ENCODE results near the gene PPP1R3F. TPM values are rescaled to one million over a fixed set of nuclear protein-coding genes. Genes with fewer than 3 reads are reported as not detected.
"Not testable (repeated sequence)": the region's sequence is repeated elsewhere in the genome, so short reads cannot be mapped to it uniquely, and the experiment has no call there.

PPP1R3F gene
- polyA plus RNA-seq, 4 donors: 0.67 to 3.4 (median 2.3) TPM

DNA sequence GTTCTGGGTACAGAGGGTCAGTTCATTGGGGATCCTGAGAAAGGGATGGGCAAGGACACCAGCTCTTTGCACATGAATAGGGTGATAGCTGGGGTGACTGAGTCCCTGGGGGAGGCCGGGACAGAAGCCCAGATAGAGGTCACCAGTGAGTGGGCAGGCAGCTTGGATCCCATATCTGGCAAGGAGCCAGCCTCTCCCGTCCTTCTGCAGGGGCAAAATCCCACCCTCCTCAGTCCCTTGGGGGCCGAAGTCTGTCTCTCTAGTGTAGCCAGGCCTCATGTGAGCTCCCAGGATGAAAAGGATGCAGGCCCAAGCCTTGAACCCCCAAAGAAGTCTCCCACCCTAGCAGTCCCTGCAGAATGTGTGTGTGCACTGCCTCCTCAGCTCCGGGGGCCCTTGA lies 17.0 kb downstream of the PPP1R3F start:
- no peaks in the 10 kb centered on the region for H3K9me3 ChIP-seq (ENCODE audit: control insufficient read depth in 2 of 2, insufficient read depth in 1 of 2, low read depth in 1 of 2, low read length in 1 of 2)
- H3K36me3 ChIP-seq (ENCODE audit: control insufficient read depth in 3 of 3, insufficient read depth in 2 of 3, low read depth in 1 of 3, low read length in 3 of 3): peaks cover 0 to 3% (median 0%) of the 10 kb centered on the region in 3 donors
- 56 to 83% (median 74%) methylated on average over 4 of the region's 4 CpGs for WGBS, 3 donors
- DNase-seq (no peak), FAIRE-seq (no peak)
- H3K27ac ChIP-seq (ENCODE audit: low read depth in 1 of 3, low read length in 2 of 3): no peak overlapping the region
- H3K4me1 ChIP-seq (ENCODE audit: control insufficient read depth in 3 of 3, insufficient read depth in 2 of 3, low read depth in 1 of 3, low read length in 2 of 3): no peaks in the 10 kb centered on the region
- H3K27me3 ChIP-seq (ENCODE audit: control insufficient read depth in 3 of 3, insufficient read depth in 3 of 3, low read length in 3 of 3): no peaks in the 10 kb centered on the region
- H3K4me3 ChIP-seq (ENCODE audit: low read depth in 1 of 3, low read length in 3 of 3): no peak overlapping the region

DNA sequence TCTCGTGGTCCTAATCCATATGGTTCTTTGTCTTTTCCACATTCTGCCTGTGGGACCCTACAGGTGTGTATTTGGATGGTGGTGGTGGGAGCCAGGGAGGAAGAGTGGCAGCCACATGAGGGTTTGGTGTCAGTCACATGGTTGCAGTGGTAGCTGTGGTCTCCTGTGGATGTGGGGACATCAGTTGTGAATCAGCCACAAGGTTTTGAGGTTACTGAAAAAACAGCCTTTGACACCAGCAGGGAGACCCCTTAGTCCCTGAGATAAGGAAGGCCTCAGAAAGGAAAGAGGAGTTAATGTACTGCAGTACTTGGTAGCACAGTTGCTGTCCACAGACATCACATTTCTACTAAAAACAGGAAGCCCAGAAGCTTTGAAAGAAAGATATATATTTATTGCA lies 18.1 kb downstream of the PPP1R3F start:
- Histone ChIP-seq H3K4me3 (ENCODE audit: low read depth in 1 of 3, low read length in 3 of 3) (no peak overlapping the region), H3K27me3 (ENCODE audit: control insufficient read depth in 3 of 3, insufficient read depth in 3 of 3, low read length in 3 of 3) (no peaks in the 10 kb centered on the region), H3K4me1 (ENCODE audit: control insufficient read depth in 3 of 3, insufficient read depth in 2 of 3, low read depth in 1 of 3, low read length in 2 of 3) (no peaks in the 10 kb centered on the region), H3K36me3 (ENCODE audit: control insufficient read depth in 3 of 3, insufficient read depth in 2 of 3, low read depth in 1 of 3, low read length in 3 of 3) (peaks cover 0 to 3% (median 0%) of the 10 kb centered on the region in 3 donors), H3K27ac (ENCODE audit: low read depth in 1 of 3, low read length in 2 of 3) (no peak overlapping the region), H3K9me3 (ENCODE audit: control insufficient read depth in 2 of 2, insufficient read depth in 1 of 2, low read depth in 1 of 2, low read length in 1 of 2) (no peaks in the 10 kb centered on the region)
- 79 to 100% (median 93%) methylated on average over 1 of the region's 1 CpG for WGBS, 3 donors
- no peak for DNase-seq
- no peak for FAIRE-seq

DNA sequence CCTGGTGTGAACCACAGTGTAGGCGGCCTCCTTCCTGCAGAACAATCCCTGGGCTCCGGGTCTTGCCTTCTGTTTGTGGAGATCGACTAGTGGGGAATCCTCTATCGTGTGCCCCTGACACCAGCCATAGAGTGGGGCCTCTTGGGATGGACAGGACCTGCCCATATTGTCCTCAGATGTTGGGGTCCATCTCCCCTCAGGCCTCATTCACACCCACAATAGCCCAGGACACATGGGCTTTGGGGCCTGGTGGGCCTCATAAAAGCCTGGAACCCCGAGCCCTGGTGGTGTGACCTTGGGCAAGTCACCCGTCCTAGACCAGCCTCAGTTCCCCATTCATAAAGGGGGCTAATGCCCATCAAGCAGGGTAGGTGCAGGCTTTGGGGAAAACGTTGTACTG lies 20.6 kb downstream of the PPP1R3F start:
- H3K27me3 ChIP-seq (ENCODE audit: control insufficient read depth in 3 of 3, insufficient read depth in 3 of 3, low read length in 3 of 3): no peaks in the 10 kb centered on the region
- 51 to 69% (median 59%) methylated on average over 4 to 7 of the region's 7 CpGs for WGBS, 3 donors
- FAIRE-seq (no peak), DNase-seq (no peak)
- no peaks in the 10 kb centered on the region for H3K4me1 ChIP-seq (ENCODE audit: control insufficient read depth in 3 of 3, insufficient read depth in 2 of 3, low read depth in 1 of 3, low read length in 2 of 3)
- peaks cover 0 to 3% (median 0%) of the 10 kb centered on the region in 3 donors for H3K36me3 ChIP-seq (ENCODE audit: control insufficient read depth in 3 of 3, insufficient read depth in 2 of 3, low read depth in 1 of 3, low read length in 3 of 3)
- no peak overlapping the region for H3K27ac ChIP-seq (ENCODE audit: low read depth in 1 of 3, low read length in 2 of 3)
- H3K9me3 ChIP-seq (ENCODE audit: control insufficient read depth in 2 of 2, insufficient read depth in 1 of 2, low read depth in 1 of 2, low read length in 1 of 2): no peaks in the 10 kb centered on the region
- H3K4me3 ChIP-seq (ENCODE audit: low read depth in 1 of 3, low read length in 3 of 3): no peak overlapping the region

DNA sequence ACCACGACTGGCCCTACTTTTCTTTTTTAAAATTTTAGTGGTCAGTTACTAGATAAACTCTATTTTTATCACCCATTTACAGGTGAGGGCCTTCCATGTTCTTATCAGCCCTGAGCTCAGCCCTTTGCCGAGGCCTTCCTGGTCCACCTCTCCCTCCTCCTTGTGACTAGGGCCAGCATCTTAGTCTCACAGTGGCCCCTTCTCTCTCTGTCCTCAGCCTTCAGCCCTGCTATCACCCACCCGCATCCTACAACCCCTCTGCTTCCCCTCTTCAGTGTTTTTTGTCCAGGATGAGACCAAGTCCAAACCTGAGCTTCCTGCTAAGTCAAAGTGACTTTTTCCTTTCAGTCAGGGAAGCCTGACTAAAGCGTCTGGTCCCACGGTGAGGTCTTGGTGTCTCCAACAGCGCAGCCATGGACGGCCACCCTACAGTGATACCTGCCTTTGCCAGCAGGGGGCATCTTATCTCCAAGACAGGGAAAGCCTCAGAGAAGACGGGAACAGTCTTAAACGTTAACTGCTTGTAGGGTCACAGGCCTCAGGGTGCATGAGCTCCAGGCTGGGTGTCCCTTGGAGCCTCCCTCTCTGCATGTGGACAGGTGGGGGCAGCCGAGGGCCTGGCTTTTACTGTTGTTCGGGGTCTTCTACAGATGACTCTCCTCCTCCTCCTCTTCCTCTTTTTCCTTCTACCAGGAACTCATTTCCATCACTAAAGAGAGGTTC lies 22.2 kb downstream of the PPP1R3F start:
- H3K36me3 ChIP-seq (ENCODE audit: control insufficient read depth in 3 of 3, insufficient read depth in 2 of 3, low read depth in 1 of 3, low read length in 3 of 3): no peaks in the 10 kb centered on the region
- 20 to 27% (median 21%) methylated on average over 11 of the region's 11 CpGs for WGBS, 3 donors
- no peak overlapping the region for H3K27ac ChIP-seq (ENCODE audit: low read depth in 1 of 3, low read length in 2 of 3)
- no peaks in the 10 kb centered on the region for H3K4me1 ChIP-seq (ENCODE audit: control insufficient read depth in 3 of 3, insufficient read depth in 2 of 3, low read depth in 1 of 3, low read length in 2 of 3)
- peak; percentile 44 to 51 for DNase-seq
- H3K27me3 ChIP-seq (ENCODE audit: control insufficient read depth in 3 of 3, insufficient read depth in 3 of 3, low read length in 3 of 3): no peaks in the 10 kb centered on the region
- no peak overlapping the region for H3K4me3 ChIP-seq (ENCODE audit: low read depth in 1 of 3, low read length in 3 of 3)
- no peaks in the 10 kb centered on the region for H3K9me3 ChIP-seq (ENCODE audit: control insufficient read depth in 2 of 2, insufficient read depth in 1 of 2, low read depth in 1 of 2, low read length in 1 of 2)
- FAIRE-seq: no peak

DNA sequence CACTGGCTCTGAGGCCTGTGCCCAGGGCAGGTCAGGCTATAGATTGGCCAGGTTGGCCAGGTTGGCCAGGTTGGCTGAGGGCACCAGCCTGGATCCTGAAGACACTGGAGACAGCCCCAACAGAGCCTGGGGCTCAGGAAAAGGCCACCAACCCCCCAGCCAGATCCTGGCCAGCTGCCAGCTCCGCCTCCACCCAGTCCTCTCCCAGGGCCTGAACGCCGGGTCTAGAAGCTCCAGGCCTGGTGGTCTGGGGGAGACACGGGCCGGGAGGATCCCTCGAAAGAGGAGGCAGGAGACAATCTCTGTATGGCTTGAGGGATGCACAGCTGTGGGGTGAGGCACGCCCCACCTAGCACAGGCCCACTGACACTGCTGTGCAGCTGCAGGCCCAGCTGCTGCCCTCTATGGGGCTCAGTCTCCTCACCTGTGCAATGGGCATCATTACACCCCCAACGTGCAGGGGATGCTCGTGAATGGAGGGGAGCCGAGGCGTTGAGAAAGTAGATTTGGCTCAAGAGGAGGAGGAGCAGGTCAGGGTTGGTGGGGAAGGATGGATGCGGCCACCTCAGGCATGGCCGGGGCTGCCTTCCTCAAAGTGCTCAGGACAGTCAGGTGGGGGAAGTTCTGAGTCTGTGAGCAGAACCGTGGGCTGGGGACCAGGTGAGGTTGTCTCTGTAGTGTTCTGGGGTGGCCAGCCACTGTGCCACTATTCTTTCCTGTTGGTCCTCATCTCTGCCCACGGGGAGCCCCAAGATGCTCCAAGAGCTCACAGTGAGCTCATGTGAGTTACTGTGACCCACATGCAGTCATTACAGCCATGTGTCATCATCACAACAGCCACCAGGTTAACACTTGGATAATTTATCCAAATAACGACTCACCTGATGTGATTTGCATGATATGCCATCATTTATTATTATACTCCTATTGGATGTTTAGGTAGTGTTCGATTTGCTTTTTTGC lies 23.1 kb downstream of the PPP1R3F start:
- 78 to 84% (median 81%) methylated on average over 13 to 17 of the region's 17 CpGs for WGBS, 3 donors
- H3K27me3 ChIP-seq (ENCODE audit: control insufficient read depth in 3 of 3, insufficient read depth in 3 of 3, low read length in 3 of 3): no peaks in the 10 kb centered on the region
- no peaks in the 10 kb centered on the region for H3K36me3 ChIP-seq (ENCODE audit: control insufficient read depth in 3 of 3, insufficient read depth in 2 of 3, low read depth in 1 of 3, low read length in 3 of 3)
- H3K4me1 ChIP-seq (ENCODE audit: control insufficient read depth in 3 of 3, insufficient read depth in 2 of 3, low read depth in 1 of 3, low read length in 2 of 3): no peaks in the 10 kb centered on the region
- DNase-seq (no peak), FAIRE-seq (no peak)
- no peak overlapping the region for H3K27ac ChIP-seq (ENCODE audit: low read depth in 1 of 3, low read length in 2 of 3)
- no peak overlapping the region for H3K4me3 ChIP-seq (ENCODE audit: low read depth in 1 of 3, low read length in 3 of 3)
- H3K9me3 ChIP-seq (ENCODE audit: control insufficient read depth in 2 of 2, insufficient read depth in 1 of 2, low read depth in 1 of 2, low read length in 1 of 2): no peaks in the 10 kb centered on the region

DNA sequence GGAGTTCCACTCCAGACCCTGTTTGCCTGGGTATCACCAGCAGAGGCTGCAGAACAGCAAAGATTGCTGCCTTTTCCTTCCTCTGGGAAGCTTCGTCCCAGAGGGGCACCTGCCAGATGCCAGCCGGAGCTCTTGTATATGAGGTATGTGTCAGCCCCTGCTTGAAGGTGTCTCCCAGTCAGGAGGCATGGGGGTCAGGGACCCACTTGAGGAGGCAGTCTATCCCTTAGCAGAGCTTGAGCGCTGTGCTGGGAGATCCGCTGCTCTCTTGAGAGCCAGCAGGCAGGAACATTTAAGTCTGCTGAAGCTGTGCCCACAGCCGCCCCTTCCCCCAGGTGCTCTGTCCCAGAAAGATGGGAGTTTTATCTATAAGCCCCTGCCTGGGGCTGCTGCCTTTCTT lies 29.7 kb downstream of the PPP1R3F start:
- not testable (repeated sequence) for H3K27ac ChIP-seq (ENCODE audit: low read depth in 1 of 3, low read length in 2 of 3); H3K27me3 ChIP-seq (ENCODE audit: control insufficient read depth in 3 of 3, insufficient read depth in 3 of 3, low read length in 3 of 3); H3K4me1 ChIP-seq (ENCODE audit: control insufficient read depth in 3 of 3, insufficient read depth in 2 of 3, low read depth in 1 of 3, low read length in 2 of 3); FAIRE-seq; DNase-seq; H3K4me3 ChIP-seq (ENCODE audit: low read depth in 1 of 3, low read length in 3 of 3); H3K9me3 ChIP-seq (ENCODE audit: control insufficient read depth in 2 of 2, insufficient read depth in 1 of 2, low read depth in 1 of 2, low read length in 1 of 2); H3K36me3 ChIP-seq (ENCODE audit: control insufficient read depth in 3 of 3, insufficient read depth in 2 of 3, low read depth in 1 of 3, low read length in 3 of 3)
- 84 to 96% (median 93%) methylated on average over 4 to 5 of the region's 5 CpGs for WGBS, 3 donors

DNA sequence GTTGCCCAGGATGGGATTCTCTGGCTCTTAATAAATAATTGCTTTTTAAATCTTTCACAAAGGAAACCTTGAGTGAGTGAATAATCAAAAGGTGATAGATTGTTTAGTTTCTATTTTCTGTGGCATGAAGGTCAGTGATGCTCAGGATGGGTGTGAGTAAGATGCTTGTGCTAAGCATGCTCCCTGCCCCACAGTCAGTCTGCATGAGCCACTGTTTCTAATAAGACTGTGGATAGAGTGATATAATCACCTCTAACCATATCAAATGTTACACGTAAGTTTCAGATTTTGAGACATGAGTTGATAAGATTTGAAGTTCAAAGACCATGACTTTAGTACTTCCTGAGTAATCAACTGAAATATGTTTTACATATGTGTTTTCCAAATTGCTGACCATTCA lies 31.1 kb downstream of the PPP1R3F start:
- H3K27me3 ChIP-seq (ENCODE audit: control insufficient read depth in 3 of 3, insufficient read depth in 3 of 3, low read length in 3 of 3): no peaks in the 10 kb centered on the region
- no peaks in the 10 kb centered on the region for H3K36me3 ChIP-seq (ENCODE audit: control insufficient read depth in 3 of 3, insufficient read depth in 2 of 3, low read depth in 1 of 3, low read length in 3 of 3)
- no peak for FAIRE-seq
- no peaks in the 10 kb centered on the region for H3K4me1 ChIP-seq (ENCODE audit: control insufficient read depth in 3 of 3, insufficient read depth in 2 of 3, low read depth in 1 of 3, low read length in 2 of 3)
- H3K4me3 ChIP-seq (ENCODE audit: low read depth in 1 of 3, low read length in 3 of 3): no peak overlapping the region
- DNase-seq: no peak
- H3K27ac ChIP-seq (ENCODE audit: low read depth in 1 of 3, low read length in 2 of 3): no peak overlapping the region
- WGBS, 3 donors: 18 to 55% (median 49%) methylated on average over 1 of the region's 1 CpG
- H3K9me3 ChIP-seq (ENCODE audit: control insufficient read depth in 2 of 2, insufficient read depth in 1 of 2, low read depth in 1 of 2, low read length in 1 of 2): no peaks in the 10 kb centered on the region

DNA sequence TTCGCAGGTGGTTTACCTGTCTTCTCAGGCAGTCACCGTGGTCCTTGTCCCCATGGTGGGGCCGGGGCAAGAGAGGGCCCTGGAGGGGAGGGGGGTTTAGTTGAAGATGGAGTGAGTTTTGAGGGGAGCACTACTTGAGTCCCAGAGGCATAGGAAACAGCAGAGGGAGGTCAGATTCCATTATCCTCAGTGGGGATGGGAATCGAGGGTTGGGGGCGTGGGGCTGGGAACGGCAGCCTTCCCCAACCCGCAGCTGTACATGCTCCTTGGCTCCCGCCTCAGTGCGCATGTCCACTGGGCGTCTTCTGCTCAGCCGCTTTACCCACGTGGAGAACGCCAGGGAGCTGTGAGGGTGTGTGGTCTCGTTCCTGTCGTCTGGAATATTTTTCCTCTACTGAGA lies 33.8 kb downstream of the PPP1R3F start, which contains the start of gene GAGE10:
Gene GAGE10 (plus strand): TSS at position 301 of the 400 bp plus-strand sequence. CDS start 1,214 bp downstream, outside the sequence.
- DNase-seq (no peak), FAIRE-seq (no peak)
- H3K27me3 ChIP-seq (ENCODE audit: control insufficient read depth in 3 of 3, insufficient read depth in 3 of 3, low read length in 3 of 3): no peaks in the 10 kb centered on the region
- no peak within 1 kb of the TSS for H3K4me3 ChIP-seq (ENCODE audit: low read depth in 1 of 3, low read length in 3 of 3)
- no peaks in the 10 kb centered on the region for H3K36me3 ChIP-seq (ENCODE audit: control insufficient read depth in 3 of 3, insufficient read depth in 2 of 3, low read depth in 1 of 3, low read length in 3 of 3)
- no peak within 1 kb of the TSS for H3K27ac ChIP-seq (ENCODE audit: low read depth in 1 of 3, low read length in 2 of 3)
- no peaks in the 10 kb centered on the region for H3K9me3 ChIP-seq (ENCODE audit: control insufficient read depth in 2 of 2, insufficient read depth in 1 of 2, low read depth in 1 of 2, low read length in 1 of 2)
- no peaks in the 10 kb centered on the region for H3K4me1 ChIP-seq (ENCODE audit: control insufficient read depth in 3 of 3, insufficient read depth in 2 of 3, low read depth in 1 of 3, low read length in 2 of 3)
- WGBS, 3 donors: 77 to 87% (median 83%) methylated on average over 14 to 15 of the region's 15 CpGs

Data from small intestine (tissue), 7 donors.